Measurements from ENCODE around the gene UQCRHL.

The UQCRHL gene

DNA sequence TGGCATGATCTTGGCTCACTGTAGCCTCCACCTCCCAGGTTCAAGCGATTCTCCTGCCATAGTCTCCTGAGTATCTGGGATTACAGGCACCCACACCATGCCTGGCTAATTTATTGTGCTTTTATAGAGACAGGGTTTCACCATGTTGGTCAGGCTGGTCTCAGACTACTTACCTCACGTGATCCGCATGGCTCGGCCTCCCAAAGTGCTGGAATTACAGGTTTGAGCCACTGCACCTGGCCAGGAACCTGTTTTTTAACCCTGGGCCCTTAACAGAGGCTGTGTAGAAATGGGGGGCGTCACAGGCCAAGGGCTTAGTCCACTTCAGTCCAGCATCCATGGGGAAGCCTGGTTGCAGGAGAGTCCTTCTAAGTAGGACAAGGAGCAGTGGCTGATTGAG lies 39.5 kb downstream of the UQCRHL start:
- Histone ChIP-seq H3K27ac (no peak overlapping the region), H3K4me1 (peaks cover 7% of the 10 kb centered on the region), H3K9me3 (ENCODE audit: control insufficient read depth, low read length) (no peaks in the 10 kb centered on the region), H3K4me3 (ENCODE audit: low read depth, low read length) (no peak overlapping the region), H3K4me2 (ENCODE audit: low read length) (no peak overlapping the region), H3K36me3 (ENCODE audit: control insufficient read depth, insufficient read depth, low read length) (no peaks in the 10 kb centered on the region), H3K27me3 (ENCODE audit: control insufficient read depth, insufficient read depth, low read length) (no peaks in the 10 kb centered on the region), H2AFZ (no peak overlapping the region), H3K9ac (no peak overlapping the region), H3K79me2 (no peaks in the 10 kb centered on the region)
- TF ChIP-seq, protein P1, sequence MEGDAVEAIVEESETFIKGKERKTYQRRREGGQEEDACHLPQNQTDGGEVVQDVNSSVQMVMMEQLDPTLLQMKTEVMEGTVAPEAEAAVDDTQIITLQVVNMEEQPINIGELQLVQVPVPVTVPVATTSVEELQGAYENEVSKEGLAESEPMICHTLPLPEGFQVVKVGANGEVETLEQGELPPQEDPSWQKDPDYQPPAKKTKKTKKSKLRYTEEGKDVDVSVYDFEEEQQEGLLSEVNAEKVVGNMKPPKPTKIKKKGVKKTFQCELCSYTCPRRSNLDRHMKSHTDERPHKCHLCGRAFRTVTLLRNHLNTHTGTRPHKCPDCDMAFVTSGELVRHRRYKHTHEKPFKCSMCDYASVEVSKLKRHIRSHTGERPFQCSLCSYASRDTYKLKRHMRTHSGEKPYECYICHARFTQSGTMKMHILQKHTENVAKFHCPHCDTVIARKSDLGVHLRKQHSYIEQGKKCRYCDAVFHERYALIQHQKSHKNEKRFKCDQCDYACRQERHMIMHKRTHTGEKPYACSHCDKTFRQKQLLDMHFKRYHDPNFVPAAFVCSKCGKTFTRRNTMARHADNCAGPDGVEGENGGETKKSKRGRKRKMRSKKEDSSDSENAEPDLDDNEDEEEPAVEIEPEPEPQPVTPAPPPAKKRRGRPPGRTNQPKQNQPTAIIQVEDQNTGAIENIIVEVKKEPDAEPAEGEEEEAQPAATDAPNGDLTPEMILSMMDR (IDR thresholded peaks at IDR 0.05) = no peak

DNA sequence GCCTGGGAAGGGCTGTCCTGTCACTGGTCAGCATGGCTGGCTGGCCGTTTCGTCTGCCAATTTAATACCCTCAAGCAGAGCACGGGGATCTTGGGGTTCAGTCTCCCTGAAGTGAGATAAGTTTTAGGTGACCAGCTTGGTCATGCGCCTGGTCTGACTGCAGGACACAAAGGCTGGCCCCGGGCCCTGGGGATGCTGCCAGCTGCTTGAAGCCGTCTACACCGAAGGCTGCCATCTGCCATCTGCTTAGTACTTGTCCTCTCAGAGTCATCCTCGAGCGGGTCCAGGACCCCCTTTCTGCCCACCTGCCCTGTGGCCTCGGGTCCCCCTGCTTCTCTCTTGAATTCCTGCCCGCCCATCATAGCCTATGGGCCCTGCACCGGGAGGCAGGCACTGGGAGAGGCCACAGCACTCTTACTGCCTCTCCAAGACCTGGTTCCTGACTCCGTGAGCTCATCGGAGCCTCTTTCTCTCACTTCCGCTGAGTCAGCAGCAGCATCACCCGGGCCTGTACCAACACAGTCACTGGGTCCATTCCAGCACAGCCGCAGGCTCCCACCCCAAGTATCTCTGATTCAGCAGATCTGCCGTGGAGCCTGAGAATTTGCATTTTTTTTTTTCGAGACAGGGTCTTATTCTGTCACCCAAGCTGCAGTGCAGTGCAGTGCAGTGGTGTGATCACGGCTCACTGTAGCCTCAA lies 41.8 kb downstream of the UQCRHL start:
- H3K4me2 ChIP-seq (ENCODE audit: low read length) = no peak overlapping the region
- H3K9me3 ChIP-seq (ENCODE audit: control insufficient read depth, low read length) = no peaks in the 10 kb centered on the region
- H2AFZ ChIP-seq = no peak overlapping the region
- H3K27me3 ChIP-seq (ENCODE audit: control insufficient read depth, insufficient read depth, low read length) = no peaks in the 10 kb centered on the region
- H3K79me2 ChIP-seq = no peaks in the 10 kb centered on the region
- peaks cover 12% of the 10 kb centered on the region for H3K4me1 ChIP-seq
- H3K36me3 ChIP-seq (ENCODE audit: control insufficient read depth, insufficient read depth, low read length) = no peaks in the 10 kb centered on the region
- no peak overlapping the region for H3K9ac ChIP-seq
- H3K27ac ChIP-seq = peak overlapping the region; percentile 15
- no peak overlapping the region for H3K4me3 ChIP-seq (ENCODE audit: low read depth, low read length)
- TF ChIP-seq, protein P1 (IDR thresholded peaks at IDR 0.05) = no peak

DNA sequence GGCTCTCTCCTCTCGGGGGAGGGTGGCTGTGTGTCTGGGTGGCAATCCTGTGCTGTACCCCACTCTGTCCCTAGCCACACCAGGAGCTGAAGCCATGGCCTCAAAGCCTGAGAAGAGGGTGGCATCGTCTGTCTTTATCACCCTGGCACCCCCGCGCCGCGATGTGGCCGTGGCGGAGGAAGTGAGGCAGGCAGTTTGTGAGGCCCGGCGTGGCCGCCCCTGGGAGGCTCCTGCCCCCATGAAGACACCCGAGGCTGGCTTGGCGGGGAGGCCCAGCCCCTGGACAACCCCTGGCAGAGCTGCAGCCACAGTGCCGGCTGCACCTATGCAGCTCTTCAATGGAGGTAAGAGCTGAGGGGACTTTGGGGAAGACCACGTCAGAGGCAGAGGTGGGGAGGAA lies 42.6 kb downstream of the UQCRHL start:
- H3K9me3 ChIP-seq (ENCODE audit: control insufficient read depth, low read length) = no peaks in the 10 kb centered on the region
- TF ChIP-seq, protein P1 (IDR thresholded peaks at IDR 0.05) = no peak
- H3K4me1 ChIP-seq = peaks cover 12% of the 10 kb centered on the region
- H3K9ac ChIP-seq = no peak overlapping the region
- no peaks in the 10 kb centered on the region for H3K27me3 ChIP-seq (ENCODE audit: control insufficient read depth, insufficient read depth, low read length)
- H3K27ac ChIP-seq = no peak overlapping the region
- no peaks in the 10 kb centered on the region for H3K36me3 ChIP-seq (ENCODE audit: control insufficient read depth, insufficient read depth, low read length)
- no peaks in the 10 kb centered on the region for H3K79me2 ChIP-seq
- no peak overlapping the region for H3K4me3 ChIP-seq (ENCODE audit: low read depth, low read length)
- H2AFZ ChIP-seq = no peak overlapping the region
- no peak overlapping the region for H3K4me2 ChIP-seq (ENCODE audit: low read length)

DNA sequence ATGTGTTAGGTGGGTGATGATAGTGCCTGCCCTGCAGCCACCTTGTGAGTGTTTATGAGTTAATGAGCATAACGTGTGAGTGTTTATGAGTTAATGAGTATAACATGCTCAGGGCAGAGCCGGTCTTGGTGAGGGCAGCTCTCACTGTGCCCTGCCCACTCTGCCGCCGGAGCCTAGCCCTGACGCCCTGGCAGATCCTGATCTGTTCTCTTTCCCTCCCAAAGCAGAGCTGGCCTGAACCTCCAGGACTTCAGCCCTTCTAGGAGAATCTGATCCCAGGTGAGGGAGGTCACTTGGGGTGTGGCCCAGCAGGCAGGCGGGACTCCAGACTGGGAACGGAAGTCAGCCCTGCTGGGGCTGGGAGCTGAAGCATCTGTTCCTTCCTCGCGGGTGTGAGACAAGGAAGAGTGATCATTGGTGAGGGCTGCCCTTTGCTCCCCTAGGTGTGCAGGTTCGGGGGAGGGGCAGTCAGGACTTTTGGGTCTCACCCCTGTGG lies 43.1 kb downstream of the UQCRHL start:
- Histone ChIP-seq H3K36me3 (ENCODE audit: control insufficient read depth, insufficient read depth, low read length) (no peaks in the 10 kb centered on the region), H3K4me1 (peaks cover 12% of the 10 kb centered on the region), H3K27ac (peak overlapping the region; percentile 39), H3K27me3 (ENCODE audit: control insufficient read depth, insufficient read depth, low read length) (no peaks in the 10 kb centered on the region), H3K4me2 (ENCODE audit: low read length) (no peak overlapping the region), H2AFZ (no peak overlapping the region), H3K9me3 (ENCODE audit: control insufficient read depth, low read length) (no peaks in the 10 kb centered on the region), H3K4me3 (ENCODE audit: low read depth, low read length) (no peak overlapping the region), H3K79me2 (no peaks in the 10 kb centered on the region), H3K9ac (no peak overlapping the region)
- TF ChIP-seq, protein P1 (IDR thresholded peaks at IDR 0.05) = no peak

DNA sequence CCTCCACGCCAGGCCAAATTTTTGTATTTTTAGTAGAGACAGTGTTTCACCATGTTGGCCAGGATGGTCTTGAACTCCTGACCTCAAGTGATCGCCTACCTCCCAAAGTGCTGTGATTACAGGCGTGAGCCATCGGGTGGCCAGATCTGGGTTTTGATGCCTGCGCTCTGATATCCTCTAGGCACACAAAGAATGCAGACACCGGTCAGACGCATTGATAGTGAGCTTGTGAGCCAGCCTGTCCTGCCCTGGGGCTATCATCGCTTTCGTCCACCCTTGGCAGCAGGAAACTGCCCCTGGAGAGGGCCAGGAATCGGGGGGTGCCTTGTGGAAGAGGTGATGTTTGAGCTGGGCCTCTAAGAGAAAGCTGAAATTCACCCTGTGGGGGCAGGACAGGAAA lies 44.9 kb downstream of the UQCRHL start:
- Histone ChIP-seq H3K4me2 (ENCODE audit: low read length) (no peak overlapping the region), H3K4me3 (ENCODE audit: low read depth, low read length) (no peak overlapping the region), H3K9me3 (ENCODE audit: control insufficient read depth, low read length) (no peaks in the 10 kb centered on the region), H3K27ac (no peak overlapping the region), H3K27me3 (ENCODE audit: control insufficient read depth, insufficient read depth, low read length) (no peaks in the 10 kb centered on the region), H3K36me3 (ENCODE audit: control insufficient read depth, insufficient read depth, low read length) (no peaks in the 10 kb centered on the region), H3K79me2 (no peaks in the 10 kb centered on the region), H3K9ac (no peak overlapping the region), H2AFZ (no peak overlapping the region), H3K4me1 (peaks cover 14% of the 10 kb centered on the region)
- TF ChIP-seq, protein P1 (IDR thresholded peaks at IDR 0.05) = no peak
